ENCODE data around the gene TNNT3. TPM values are rescaled to one million over a fixed set of nuclear protein-coding genes. Genes with fewer than 3 reads are reported as not detected.

The TNNT3 gene
- total RNA-seq, 1 experiment from 2014 or later: not detected

DNA sequence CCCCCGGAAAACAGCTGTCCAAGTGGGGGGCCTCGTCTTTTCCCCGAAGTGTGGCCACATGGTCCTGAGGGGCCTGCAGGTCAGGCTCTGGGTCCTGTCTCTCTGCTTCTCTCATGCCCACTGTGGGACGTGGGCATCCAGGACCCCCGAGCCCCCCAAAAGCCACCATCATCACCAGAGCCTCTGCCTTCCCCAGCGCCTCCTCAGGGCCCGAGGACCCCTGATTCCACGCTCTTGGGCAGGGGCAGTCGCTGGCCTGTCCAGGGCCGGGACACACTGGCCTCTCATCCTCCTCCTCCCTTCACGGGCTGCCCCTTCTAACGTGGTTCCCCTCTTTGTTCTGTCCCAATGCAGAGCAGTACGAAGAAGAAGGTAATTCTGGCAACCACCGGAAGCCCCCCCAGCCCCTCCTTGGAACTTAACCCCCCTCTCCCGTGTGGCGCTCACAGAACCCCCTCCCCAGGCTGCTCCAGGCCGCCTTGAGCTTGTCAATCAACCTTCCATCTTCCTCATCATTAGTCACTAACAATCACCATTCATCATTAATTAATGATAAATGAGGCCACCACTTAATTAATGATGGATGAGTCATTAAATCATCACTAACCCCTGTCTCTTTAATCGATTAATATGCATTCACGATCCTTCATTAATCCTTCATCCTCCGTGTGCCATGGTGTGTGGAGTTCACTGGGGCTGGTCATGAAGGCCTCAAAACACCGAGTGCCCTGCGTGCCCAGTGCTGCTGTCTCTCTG is 3.9 kb downstream of the TNNT3 start:
- Mint-ChIP-seq H3K9me3 (no peaks in the 10 kb centered on the region; a peak in 1 of 5 replicates), H3K27me3 (ENCODE audit: low read depth) (peaks cover 16% of the 10 kb centered on the region), H3K4me1 (peaks cover 3 to 6% of the 10 kb centered on the region in 2 experiments; a peak in 3 of 4 replicates), H3K27ac (no peak overlapping the region), H3K4me3 (no peak overlapping the region), H3K36me3 (ENCODE audit: insufficient read depth in 1 of 3, low read depth in 3 of 3) (no peaks in the 10 kb centered on the region)
- Histone ChIP-seq H2AFZ (ENCODE audit: low read length) (no peak overlapping the region), H4K8ac (replicated peaks; ENCODE audit: insufficient read length, low read depth, low read length) (no peak overlapping the region), H3K9ac (ENCODE audit: extremely low read depth, insufficient read length, low read length) (no peak overlapping the region), H3K56ac (ENCODE audit: insufficient read length, low read depth, low read length) (no peak overlapping the region), H2AK5ac (ENCODE audit: insufficient read length, low read length) (no peak overlapping the region), H4K91ac (ENCODE audit: insufficient read length, low read depth, low read length) (no peak overlapping the region), H3K9me3 (ENCODE audit: control insufficient read depth, low read depth, low read length) (no peaks in the 10 kb centered on the region), H3K23me2 (ENCODE audit: insufficient read length, low read depth, low read length, poor library complexity, severe bottlenecking) (peaks cover 3% of the 10 kb centered on the region), H3T11ph (ENCODE audit: low read length) (no peak overlapping the region), H3K4ac (ENCODE audit: low read depth, low read length) (no peak overlapping the region), H2BK5ac (ENCODE audit: insufficient read length, low read length) (no peak overlapping the region), H3K79me1 (ENCODE audit: insufficient read depth, low read depth, low read length, poor library complexity, severe bottlenecking) (no peaks in the 10 kb centered on the region), H3K23ac (ENCODE audit: insufficient read length, low read depth, low read length) (no peak overlapping the region), H4K5ac (ENCODE audit: insufficient read length, low read depth, low read length) (no peak overlapping the region), H2BK15ac (ENCODE audit: low read depth, low read length) (no peak overlapping the region), H3K4me1 (ENCODE audit: insufficient read depth, low read length) (no peaks in the 10 kb centered on the region), H3K27me3 (ENCODE audit: insufficient read depth, low read length) (no peaks in the 10 kb centered on the region), H3K27ac (ENCODE audit: insufficient read length, low read depth, low read length) (no peak overlapping the region), H3K18ac (ENCODE audit: insufficient read length, low read depth, low read length) (no peak overlapping the region), H3K14ac (ENCODE audit: insufficient read depth, low read length) (no peak overlapping the region), H2BK12ac (ENCODE audit: insufficient read length, low read depth, low read length) (no peak overlapping the region), H3K79me2 (ENCODE audit: insufficient read depth, low read length) (no peaks in the 10 kb centered on the region), H3K4me2 (ENCODE audit: insufficient read depth, insufficient read length, low read length) (no peak overlapping the region), H4K20me1 (ENCODE audit: control insufficient read depth, insufficient read depth, insufficient read length) (no peaks in the 10 kb centered on the region), H2BK20ac (ENCODE audit: low read depth, low read length, poor library complexity, severe bottlenecking) (no peak overlapping the region), H2BK120ac (ENCODE audit: low read depth, low read length, poor library complexity, severe bottlenecking) (no peak overlapping the region)
- no CpG with 5 or more reads among the region's 22 CpGs for WGBS (ENCODE audit: extremely low coverage, insufficient read length, low lambda C conversion rate)
- TF ChIP-seq, protein P1, sequence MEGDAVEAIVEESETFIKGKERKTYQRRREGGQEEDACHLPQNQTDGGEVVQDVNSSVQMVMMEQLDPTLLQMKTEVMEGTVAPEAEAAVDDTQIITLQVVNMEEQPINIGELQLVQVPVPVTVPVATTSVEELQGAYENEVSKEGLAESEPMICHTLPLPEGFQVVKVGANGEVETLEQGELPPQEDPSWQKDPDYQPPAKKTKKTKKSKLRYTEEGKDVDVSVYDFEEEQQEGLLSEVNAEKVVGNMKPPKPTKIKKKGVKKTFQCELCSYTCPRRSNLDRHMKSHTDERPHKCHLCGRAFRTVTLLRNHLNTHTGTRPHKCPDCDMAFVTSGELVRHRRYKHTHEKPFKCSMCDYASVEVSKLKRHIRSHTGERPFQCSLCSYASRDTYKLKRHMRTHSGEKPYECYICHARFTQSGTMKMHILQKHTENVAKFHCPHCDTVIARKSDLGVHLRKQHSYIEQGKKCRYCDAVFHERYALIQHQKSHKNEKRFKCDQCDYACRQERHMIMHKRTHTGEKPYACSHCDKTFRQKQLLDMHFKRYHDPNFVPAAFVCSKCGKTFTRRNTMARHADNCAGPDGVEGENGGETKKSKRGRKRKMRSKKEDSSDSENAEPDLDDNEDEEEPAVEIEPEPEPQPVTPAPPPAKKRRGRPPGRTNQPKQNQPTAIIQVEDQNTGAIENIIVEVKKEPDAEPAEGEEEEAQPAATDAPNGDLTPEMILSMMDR (conservative IDR thresholded peaks at IDR 0.05): no peak
- no peak for DNase-seq
